Ovary (tissue), 9 donors: ENCODE results near the gene MYADML2. TPM values are rescaled to one million over a fixed set of nuclear protein-coding genes. Genes with fewer than 3 reads are reported as not detected.

Source experiments
- DNase-seq, 5 donors: peaks; one replicate each; pipeline ENCODE4 v3.0.0-alpha.2; 2019 to 2020
- H3K27ac ChIP-seq, 2 donors: fragments of 200-600 bp; one replicate each; pipeline versions ENCODE4 v1.5.1 to v1.8.0; 2019 to 2022
- H3K27me3 ChIP-seq: fragments of 200-600 bp; one replicate; pipeline ENCODE4 v1.8.0; 2022
- H3K36me3 ChIP-seq: fragments of 200-600 bp; sonication (generic); one replicate; pipeline ENCODE4 v1.5.1; 2019
- H3K4me1 ChIP-seq: one replicate; pipeline ENCODE4 v1.8.1; 2013; ENCODE audit warnings: mild to moderate bottlenecking, moderate library complexity; ENCODE audit not compliant: insufficient read depth
- H3K4me3 ChIP-seq: fragments of 200-600 bp; sonication (generic); one replicate; pipeline ENCODE4 v1.5.1; 2017
- H3K9me3 ChIP-seq, 2 donors: fragments of 200-600 bp in 1 of 2; sonication (generic) in 1 of 2; one replicate each; pipeline versions ENCODE4 v1.5.1 to v1.8.1; 2013 to 2019; ENCODE audit warnings: mild to moderate bottlenecking in 1 of 2, moderate library complexity in 1 of 2
- CTCF ChIP-seq, 3 donors: fragments of 450-650 bp in 2 of 3; fragments of 200-600 bp in 1 of 3; IDR thresholded peaks; one replicate each; pipeline versions ENCODE4 v1.5.1 to v1.8.0; 2016 to 2022; ENCODE audit warnings: antibody characterized with exemption in 3 of 3, mild to moderate bottlenecking in 1 of 3
- EP300 ChIP-seq: sonication (generic); formaldehyde crosslinking; IDR thresholded peaks from one replicate; pipeline ENCODE4 v1.6.1; 2017; ENCODE audit warnings: antibody characterized with exemption
- POLR2A ChIP-seq: fragments of 450-650 bp; IDR thresholded peaks from one replicate; pipeline ENCODE4 v1.6.1; 2017; ENCODE audit warnings: antibody characterized with exemption, mild to moderate bottlenecking, moderate library complexity
- WGBS, 3 donors: extraction: QIAGEN DNeasy Blood & Tissue Kit in 1 of 3; methylation state at CpG; one replicate each; pipeline versions ENCODE4 v1.1.5 to v1.1.7; 2013 to 2017; 5-methylcytosine and 5-hydroxymethylcytosine counted together
- intact Hi-C, 4 donors: fragments of 100-400 bp; cut with DNase I; formaldehyde crosslinking; loops; one replicate each; pipeline versions ENCODE4 v1.11.0 to v1.15.1; 2022 to 2023
- polyA plus RNA-seq, 2 donors: library from polyadenylated mRNA; stranded (reverse); fragments of 200-250 nt in 1 of 2; fragments of 350-450 nt in 1 of 2; fragmentation: Illumina TruSeq in 1 of 2; extraction: RNeasy Lipid Tissue Mini Kit (QIAGEN cat#74804) in 1 of 2; gene quantifications; one replicate each; pipeline ENCODE4 v1.2.3, GENCODE V29; 2013 to 2014
- total RNA-seq, 7 donors: library from RNA; depleted of rRNA in 2 of 7; stranded (reverse); fragments of >200 nt in 2 of 7; fragmentation: NEBNext Ultra II Directional in 3 of 7; extraction: Animal tissue kit (Norgen Biotek cat#: 25700) in 3 of 7; gene quantifications; one replicate each; pipeline versions ENCODE4 v1.1.0 to v1.2.4, GENCODE V29; 2016 to 2023
- donor health status: DM: no; HTN: no; CAD: no; lungs with moderate emphysema.
- donor health status: DM: no; HTN: no; CAD: no.
- donor health status: Bipolar disorder and iron deficiency.
- donor health status: DM: yes; HTN: yes; CAD: no.
- donor health status: DM: no; HTN: no; CAD: no.
- donor health status: DM: yes; HTN: yes; CAD: no.

MYADML2 gene
- total and polyA plus RNA-seq, 9 donors: not detected

GRCh38 chr17:81925860-81926450 is 21.1 kb downstream of the MYADML2 start:
- H3K9me3 ChIP-seq: no peaks in the 10 kb centered on the region
- H3K36me3 ChIP-seq: no peaks in the 10 kb centered on the region
- peak in 1 of 5 donors; percentile 18 for DNase-seq
- TF ChIP-seq POLR2A: no peak
- TF ChIP-seq CTCF (IDR thresholded peaks at IDR 0.05): no peak
- no peak for TF ChIP-seq EP300
- H3K4me3 ChIP-seq: peak overlapping the region; percentile 92
- H3K27me3 ChIP-seq: no peaks in the 10 kb centered on the region
- 62 to 65% (median 62%) methylated on average over 9 to 10 of the region's 10 CpGs for WGBS, 3 donors
- intact Hi-C loops: no loop called here
- peaks cover 30% of the 10 kb centered on the region for H3K4me1 ChIP-seq
- H3K27ac ChIP-seq: peak overlapping the region; percentile 86 to 87

DNA sequence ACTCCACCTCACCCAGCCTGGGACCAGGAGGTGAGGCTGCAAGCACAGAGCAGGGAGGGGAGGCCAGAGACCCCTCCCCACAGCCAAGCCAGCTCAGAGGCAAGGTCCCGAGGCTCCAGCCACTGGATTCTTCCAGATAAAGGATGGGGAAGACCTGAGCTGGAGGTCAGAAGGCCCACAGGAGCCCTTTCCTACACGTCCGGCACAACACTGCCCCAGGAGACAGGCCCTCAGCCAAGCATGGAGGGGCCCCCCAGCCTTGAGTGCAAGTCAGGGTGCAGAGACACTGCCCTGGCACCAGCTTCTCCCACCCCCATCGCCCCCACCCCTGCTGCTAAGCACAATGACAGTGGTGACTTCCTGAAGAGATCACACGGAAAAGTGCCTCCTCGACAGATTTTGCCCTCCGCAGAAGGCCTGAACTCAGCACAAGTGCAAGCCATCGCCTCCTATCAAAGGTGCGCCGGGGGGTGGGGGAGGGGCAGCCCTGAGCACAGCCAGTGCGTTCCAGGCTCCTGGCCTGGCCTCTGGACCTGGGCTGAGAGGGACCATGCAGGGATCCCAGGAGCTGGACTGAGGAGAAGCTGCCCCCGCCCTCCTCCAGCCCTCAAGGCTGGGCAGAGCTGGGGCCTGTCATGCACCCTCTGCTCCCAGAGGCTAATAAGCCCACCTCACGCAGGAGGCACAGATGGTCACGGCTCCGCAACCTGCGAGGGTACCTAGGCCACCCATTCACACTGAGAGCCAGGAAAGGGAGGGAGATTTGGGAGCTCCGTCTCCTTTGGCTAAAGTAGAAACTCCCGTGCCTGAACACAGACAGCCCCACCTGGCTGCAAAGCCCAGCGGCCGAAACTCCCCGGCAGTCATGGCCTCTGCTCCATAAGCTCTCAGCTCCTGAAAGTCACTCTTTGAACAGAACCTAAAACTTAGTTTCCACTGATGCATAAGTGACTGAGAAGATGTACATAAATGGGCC is 22.2 kb downstream of the MYADML2 start:
- 72 to 79% (median 72%) methylated on average over 19 to 21 of the region's 21 CpGs for WGBS, 3 donors
- intact Hi-C loops: no loop called here
- Histone ChIP-seq H3K27ac (no peak overlapping the region), H3K4me3 (no peak overlapping the region), H3K27me3 (no peaks in the 10 kb centered on the region), H3K9me3 (no peaks in the 10 kb centered on the region), H3K36me3 (no peaks in the 10 kb centered on the region), H3K4me1 (peaks cover 30% of the 10 kb centered on the region)
- DNase-seq: peak in 1 of 5 donors; percentile 36
- no peak for TF ChIP-seq POLR2A
- no peak for TF ChIP-seq CTCF (IDR thresholded peaks at IDR 0.05)
- TF ChIP-seq EP300: no peak

DNA sequence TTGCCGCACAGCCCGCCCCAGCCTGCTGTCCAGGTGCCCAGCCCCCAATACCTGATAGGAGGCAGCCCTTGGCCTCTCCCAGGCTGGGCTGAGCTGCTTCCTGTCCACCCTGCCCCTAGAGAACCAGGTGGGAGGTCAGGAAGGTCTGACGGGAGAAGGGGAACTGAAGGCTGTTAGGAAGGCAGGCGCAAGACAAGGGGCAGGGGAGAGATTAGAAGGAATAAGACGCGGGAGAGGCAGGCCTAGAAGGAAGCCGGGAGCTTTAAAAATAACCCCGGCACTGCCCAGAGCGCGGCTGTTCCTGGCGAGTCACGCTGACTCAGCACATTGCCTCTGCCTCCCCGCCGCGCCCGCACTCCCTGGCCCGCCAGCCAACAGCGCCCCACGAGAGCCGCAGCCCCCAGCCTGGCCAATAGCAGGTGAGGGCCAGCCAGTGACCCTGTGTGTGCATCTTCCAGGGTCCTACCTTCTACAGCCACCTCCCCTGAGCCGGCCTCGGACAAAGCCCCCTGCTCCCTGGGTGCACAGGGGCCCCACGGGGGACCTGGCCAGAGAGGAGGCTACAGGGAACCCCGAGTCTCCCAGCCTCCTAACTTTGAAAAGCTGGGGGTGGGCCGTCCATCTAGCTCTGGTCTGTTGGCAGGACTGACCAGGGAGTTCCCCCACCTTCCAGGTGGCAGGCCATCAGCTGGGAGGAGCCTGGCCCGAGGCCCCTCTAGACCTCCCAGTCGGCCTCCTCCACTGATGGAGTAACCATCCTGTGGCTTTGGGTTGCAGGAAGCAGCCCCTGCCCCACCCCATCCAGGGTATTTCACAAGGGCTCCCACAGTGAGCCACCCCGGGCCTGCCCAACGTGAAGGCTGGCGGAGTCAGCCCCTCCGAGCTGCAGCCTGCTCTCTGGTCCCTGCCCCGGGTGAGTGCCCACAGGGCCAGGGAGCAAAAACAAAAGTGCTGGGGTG is 23.5 kb downstream of the MYADML2 start:
- peak overlapping the region; percentile 49 to 64 for H3K27ac ChIP-seq
- H3K27me3 ChIP-seq: no peaks in the 10 kb centered on the region
- TF ChIP-seq CTCF (IDR thresholded peaks at IDR 0.05) (no peak), POLR2A (no peak)
- peak; percentile 75 to 86 (median 80) for DNase-seq
- no peaks in the 10 kb centered on the region for H3K36me3 ChIP-seq
- no peaks in the 10 kb centered on the region for H3K9me3 ChIP-seq
- peaks cover 30% of the 10 kb centered on the region for H3K4me1 ChIP-seq
- H3K4me3 ChIP-seq: peak overlapping the region; percentile 7
- intact Hi-C loops: no loop called here
- 15 to 18% (median 15%) methylated on average over 32 of the region's 32 CpGs for WGBS, 3 donors
